GM18508 (cell line): ENCODE measurements around the gene MPRIP.

Experiments
- ATAC-seq: cut with Tn5 transposase; IDR thresholded peaks from one replicate; pipeline ENCODE4 v1.9.1; 2021; ENCODE audit warnings: moderate number of reproducible peaks; ENCODE audit not compliant: insufficient read depth, unreplicated experiment

MPRIP gene

DNA sequence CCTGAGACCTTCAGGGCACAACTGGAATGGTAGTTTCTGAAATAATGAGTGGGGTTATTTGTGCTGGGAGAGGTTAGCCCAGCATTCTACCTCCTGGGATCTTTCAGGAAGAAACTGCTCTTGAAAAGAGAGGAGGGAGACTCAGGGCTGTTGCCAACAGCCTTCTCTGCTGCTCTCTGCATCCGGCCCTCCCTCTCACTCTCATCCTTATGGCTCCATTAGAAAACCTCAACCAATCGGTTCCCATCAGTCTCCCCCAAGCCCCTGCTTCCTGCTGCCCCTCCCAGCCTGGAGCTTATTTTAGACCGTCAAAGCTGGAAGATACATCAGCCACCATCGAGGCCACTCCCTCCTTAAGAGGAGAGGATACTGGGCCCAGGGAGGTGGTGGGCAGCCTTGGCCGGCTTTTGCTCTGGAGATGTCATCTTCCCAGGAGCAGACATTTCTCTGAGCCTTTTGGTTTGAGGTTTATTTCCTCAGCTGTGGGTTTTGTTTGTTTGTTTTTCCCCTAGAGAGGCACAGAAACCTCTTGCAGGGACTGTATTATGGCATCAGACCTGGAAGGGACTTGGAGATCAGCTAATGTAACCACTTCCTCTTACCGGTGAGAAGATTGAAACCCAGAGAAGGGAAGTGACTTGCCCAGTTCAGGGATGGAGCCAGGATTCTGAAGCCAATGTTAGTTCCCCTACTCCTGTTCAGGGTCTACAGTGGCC is 2.7 kb downstream of the MPRIP start:
- no peak for ATAC-seq

DNA sequence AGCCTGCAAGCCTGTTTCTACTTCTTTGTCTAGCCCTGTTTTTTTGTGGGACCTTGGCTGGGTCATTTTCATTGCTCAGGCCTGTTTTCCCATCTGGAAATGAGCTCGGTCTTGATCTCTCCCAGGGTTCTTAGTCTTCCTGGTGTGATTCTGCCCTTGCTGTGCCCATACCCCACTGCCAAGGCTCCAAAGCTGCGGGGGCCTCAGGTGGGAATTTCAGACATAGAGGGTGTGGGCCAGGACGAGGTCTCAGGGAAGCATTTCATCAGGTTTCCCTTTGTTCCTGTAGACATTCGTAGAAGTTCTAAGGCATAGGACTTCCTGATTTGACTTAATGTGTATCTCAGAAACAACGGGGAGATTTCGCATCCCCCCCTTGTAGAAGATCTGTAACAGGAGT is 5.8 kb downstream of the MPRIP start:
- no peak for ATAC-seq

DNA sequence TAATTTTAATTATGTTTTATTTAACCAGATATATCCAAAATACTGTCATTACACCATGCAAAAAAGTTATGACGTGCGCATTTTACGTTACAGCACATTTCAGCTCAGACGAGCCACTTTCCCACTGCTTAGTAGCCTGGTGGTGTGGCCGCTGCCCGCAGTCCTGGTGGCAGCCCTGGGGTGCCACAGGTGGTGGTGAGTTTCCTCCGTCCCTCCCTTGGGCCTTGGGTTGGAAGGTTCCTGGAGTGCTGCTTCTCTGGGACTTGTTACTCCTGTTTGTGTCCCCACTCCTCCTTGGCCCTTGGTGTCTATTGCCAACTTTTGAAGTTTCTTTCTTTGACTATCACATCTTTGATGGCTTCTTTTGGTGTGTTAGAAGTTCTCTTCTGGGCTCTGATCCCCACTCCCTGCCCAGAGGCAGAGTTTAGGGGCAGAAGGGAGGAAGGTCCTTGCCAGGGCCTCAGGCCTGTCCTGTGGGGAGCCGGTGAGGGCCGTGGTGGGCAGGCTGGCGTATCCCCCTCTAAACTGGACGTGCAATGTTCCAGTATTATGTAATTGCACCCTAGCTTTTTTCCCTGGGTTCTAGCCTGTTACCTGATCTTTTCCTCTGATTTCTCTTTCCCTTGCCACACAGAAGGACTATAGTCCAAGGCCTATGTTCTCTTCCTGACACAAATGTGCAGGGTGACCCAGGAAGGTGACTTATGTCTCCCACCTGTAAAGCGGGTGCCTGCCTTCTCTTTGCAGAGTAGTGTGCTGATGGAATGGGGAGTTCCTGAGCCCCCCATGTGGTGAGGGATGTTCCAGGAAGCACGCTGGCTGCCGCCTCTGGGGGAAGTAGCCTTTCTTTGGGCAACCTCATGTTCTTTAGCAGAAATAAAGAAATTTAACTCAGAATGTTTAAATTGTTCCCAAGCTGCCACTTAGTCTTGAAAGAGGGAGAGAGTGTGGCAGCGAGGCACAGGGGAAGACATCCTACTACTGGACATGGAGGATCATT is 8.4 kb downstream of the MPRIP start:
- ATAC-seq: no peak

DNA sequence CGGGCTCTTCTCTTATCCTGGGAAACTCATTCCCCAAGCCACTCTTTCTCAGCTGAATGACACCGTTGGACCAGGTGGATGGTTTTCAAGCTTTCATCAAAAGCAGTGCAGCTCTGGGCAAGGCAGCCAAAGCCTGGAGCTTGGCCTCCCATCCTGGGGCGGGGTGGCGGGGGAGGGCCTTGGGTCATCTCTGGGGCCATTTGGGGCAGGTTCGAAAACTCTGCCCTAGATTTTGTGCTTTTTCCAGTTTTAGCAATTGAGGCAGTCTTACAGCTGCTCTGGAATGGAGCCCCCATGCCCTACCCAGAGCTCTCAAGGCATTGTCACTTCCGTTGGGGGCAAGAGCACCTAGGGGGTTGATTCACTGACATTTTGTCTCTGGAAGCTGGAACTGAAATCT is 9.1 kb downstream of the MPRIP start:
- ATAC-seq: no peak

DNA sequence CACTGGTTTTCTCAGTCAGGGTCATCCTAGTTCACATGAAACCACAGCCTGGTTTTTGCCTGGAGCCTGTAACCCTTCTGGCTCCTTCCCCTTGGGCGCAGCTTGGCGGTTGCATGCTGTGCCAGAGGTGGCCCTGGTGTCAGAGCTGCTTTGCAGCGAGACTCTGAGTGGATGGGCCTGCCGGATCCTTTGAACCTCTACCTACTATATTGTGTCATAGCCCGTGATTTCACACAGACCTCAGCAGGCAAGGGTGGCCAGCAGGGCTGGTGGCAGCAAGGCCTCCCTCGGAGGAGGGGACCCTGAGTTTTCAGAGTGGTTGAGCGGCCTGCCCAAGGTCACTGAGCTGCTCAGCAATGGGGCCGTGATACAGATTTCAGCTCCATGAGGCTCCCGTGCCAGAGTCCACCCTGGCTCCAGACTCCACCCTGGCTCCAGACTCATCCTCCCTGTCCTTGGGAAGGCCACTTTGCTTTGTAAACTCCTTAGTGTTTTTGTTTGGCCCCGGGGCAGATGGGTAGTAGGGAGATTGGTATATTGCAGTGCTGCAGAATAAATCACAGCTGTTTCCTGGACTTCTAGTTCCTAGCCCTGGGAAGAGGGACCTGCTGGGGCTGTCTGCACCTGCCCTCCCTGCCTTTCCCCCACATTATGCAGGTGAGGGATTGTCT is 9.7 kb downstream of the MPRIP start:
- ATAC-seq: no peak

DNA sequence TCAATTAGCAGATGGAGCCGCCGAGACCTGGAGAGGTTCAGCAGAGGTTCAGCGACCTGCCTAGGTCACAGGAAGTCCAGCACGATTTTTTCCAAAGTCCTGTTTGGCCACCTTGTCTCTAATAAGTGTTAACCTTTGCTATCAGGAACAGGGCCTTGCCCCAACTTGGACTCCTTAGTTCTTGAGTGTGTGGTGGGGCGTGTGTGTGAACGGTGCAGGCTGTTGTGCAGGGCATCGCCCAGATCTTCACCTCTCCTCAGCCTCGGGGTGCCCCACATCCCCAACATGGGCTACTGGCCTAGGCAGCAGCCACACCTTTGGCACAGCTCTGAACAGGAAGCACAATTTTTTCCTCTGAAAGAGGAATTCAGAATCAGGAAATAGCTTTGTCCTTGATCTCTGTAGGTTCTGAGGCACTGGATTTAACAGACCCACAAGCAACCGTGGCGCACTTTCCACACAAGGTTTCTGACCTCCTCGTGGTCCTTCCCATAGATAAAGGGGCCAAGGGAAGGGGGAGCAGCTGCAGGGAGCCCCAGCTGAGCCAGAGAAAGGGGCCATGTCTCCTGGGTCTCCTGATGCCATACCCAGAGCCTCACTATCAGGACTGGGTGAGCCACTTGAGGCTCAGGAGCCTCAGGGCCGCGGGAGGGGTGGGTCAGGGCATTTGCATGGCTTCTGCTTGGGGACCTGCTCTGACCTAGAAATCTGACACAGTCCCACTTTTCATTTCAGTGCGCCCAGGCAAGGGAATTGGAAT is 10.4 kb downstream of the MPRIP start:
- no peak for ATAC-seq

DNA sequence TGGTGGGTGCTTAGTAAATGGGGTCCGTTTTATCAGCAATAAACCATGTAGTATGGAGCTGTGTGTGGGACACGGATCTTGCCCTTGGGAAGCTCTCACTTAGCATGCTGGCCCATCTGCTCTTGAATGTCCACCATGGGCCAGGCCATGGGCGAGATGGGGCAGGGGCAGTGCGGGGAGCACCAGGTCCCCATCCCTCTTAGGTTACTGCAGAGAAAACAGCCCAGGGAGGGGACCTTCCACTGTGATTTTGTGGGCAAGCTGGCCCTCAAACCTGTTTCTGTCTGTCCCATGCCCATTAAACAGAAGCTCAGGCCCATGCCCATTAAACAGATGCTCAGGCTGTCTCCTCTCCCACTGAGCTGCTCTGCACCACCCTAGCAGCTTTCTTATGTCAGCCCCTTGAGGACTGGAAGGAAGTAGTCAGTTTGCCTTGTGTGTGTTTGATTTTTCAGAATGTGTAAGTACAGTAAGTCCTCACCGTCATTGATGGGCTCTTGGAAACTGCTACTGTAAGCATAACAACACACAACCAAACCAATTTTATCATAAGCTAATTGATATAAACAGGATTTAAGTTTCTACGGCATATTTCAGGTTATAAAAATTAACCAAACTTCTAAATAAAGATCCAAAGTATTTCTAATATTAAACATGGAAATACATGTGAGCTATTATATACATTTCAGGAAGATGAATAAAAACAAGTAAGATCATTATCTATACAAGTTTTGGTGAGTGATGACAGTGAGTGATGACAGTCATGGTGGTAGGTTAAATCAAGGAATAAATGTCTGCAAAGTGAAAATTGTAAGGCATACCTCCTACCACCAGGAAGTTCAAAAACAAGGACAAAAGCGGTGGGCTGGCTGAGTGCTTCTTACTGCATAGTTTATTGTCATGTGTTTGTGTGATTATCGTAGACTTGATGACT is 11.5 kb downstream of the MPRIP start:
- no peak for ATAC-seq

DNA sequence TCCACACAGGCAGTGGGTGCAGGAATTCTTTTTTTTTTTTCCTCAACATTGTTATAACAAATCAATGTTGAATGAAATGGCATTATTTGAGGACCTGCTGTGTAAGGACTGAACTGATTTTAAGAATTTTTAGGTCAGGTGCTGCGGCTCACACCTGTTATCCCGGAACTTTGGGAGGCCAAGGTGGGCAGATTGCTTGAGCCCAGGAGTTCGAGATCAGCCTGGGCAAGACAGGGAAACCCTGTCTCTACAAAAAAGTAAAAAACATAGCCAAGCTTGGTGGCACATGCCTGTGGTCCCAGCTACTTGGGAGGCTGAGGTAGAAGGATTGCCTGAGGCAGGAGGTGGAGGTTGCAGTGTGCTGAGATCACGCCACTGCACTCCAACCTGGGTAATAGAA is 12.4 kb downstream of the MPRIP start:
- ATAC-seq: no peak

DNA sequence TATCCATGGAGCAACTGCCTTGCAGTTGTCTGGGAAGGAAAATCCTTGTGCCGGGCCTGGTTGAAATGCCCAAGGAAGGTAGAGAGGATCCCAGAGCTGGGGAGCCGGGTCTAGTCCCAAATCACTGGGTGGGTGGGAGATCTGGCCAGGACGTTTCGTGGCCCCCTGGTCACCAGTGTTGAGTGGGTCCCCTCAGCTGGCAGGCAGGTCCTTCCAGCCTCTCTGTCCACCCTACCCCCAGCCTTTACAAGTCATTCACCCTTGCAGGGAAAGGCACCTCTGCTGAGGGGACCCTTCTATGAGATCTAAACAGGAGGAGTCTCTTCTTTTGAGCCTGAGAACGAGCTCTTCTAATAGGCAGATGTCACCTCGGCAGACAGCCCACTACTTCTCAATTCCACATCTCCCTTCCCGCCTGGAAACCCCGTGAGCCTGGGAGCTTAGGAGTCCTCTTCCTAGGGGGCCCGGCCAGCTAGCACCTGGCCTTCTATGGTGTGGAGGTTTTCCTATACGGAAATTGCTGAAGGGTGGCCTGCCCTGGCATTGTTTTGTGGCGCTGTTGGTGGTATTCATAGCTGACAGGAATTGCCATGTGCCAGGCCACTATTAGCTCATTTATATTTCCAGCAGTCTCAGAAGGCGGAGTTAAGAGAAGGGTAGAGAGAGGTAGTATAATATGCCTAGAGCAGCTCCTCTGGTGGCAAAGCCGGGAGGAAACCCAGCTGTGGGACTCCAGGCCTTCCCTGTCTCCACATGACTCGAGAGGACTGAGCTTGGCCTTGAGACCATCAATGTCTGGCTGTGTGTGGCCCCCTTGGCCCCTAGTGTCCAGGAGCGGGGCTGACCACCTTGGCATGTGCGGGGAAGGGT is 13.3 kb downstream of the MPRIP start:
- ATAC-seq: no peak

DNA sequence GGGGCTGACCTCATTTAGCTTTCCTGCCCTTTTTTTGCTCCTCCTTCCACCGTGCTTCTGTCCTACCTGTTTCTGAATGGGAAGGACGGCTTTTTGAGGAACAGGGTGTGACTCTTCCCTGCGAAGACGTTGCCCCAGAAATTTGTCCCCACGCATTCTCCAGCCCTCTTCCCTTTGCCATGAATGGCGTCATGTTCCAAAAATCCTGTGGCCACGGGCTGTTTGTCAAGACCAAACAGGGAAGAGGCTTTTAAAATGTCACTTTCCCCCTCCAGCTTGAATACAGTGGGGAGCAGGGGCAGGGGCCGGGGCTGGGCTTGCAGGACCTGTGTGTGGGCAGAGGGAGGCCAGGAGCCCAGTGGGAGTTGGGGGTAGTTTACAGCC is 13.9 kb downstream of the MPRIP start:
- no peak for ATAC-seq

DNA sequence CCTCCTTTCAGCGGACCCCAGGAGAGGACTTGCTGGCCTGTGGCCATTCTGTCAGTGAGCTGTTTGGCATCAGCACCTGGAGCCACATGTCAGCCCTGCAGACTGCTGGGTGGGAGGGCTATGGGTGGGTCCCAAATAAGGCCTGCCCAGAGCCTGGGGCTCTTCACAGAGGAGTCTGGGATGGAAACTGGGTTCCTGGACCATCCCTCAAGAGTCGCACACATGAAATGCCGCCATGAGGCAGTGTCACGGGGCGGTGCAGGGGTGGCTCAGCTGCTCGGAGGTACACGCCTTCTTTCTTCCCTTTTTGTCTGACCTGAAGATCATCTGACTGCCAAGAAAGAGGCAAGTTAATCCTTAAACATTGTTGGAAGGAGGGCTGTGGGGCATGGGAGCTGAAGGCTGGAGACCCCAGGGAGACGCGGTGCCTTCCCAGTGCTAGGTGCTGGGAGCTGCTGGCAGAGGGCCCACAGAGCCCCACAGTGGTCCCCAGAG is 14.8 kb downstream of the MPRIP start:
- no peak for ATAC-seq

DNA sequence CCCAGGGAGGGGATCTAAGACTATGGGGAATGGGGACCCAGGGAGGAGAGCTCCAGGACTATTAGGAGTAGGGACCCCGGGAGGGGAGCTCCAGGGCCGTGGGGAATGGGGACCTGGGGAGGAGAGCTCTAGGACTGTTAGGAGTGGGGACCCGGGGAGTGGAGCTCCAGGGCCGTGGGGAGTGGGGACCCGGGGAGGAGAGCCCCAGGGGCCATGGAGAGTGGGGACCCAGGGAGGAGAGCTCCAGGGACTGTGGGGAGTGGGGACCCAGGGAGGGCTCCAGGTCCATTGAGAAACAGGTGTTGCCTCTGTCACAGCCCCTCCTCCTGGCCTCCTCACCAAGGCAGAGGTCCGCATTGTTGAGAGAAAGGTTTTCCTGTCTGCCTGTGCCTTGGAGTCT is 16.0 kb downstream of the MPRIP start:
- no peak for ATAC-seq

DNA sequence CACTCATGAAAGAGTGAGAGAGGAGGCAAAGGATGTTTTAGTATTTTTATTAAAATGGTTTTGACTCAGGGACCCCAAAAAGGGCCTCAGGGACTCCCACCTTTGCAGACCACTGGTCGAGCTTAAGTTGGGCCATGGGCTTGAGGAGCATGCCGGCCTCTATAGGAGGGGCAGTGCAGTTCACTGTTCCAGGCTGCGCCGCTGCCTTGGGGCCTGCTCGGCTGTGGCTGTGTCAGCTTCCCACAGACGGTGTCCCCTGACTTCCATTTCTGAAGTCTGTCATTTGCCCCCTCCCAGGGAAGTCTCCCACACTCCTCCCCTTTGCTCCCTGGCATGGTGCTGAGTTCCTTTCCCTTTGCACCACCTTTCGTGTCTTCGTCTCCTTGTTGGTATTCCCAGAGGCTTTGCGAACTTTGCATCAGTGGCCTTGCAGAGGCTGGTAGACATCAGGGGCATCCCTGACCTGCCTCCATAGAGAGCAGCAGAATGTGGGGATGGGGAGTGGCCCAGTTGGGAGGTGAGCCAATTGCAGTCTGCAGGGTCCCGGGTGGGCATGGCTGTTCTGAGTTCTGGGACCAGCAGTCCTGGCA is 17.1 kb downstream of the MPRIP start:
- ATAC-seq: no peak

DNA sequence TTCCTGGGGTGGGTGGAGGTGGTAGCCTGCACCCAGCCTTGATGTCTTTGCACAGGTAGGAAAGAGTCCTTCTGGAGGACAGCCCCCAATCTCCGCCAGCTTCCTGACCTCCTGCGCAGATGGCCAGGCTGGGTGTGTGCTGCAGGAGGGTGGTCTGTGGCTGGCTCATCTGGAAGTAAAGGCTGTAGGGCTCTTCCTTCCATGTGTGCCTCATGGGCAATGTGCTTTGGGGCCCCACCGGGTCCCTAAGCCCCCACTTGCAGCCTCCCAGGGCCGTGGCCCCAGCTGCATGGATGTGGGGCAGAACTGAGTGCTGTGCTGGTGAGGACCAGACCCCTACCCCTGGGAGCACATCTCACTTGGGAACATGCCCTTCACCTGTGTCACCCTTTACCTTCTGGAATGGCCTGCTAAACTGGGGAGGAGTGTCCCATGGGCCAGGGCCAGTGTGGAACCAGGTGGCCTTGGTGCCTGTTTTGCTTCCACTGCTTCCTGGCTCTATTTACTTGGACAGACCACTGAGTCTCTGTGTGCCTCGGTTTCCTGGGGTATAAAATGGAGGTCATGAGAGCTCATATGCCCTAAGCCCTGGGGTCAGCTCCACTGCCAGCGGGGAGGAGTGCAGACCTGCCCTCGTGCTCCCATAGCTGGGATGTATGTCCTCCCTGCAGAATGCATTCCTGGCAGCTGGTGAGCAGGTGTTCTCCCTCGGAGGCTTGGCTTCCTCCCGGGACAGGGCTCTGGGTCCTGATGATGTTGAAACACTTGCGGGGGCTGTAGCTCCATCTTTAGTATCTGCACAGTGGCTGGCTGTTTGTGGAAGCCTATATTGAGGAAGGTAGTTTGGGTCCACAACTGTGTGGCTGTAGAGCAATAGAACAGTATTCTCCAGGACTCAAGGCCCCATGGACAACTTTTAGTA is 18.0 kb downstream of the MPRIP start:
- no peak for ATAC-seq

DNA sequence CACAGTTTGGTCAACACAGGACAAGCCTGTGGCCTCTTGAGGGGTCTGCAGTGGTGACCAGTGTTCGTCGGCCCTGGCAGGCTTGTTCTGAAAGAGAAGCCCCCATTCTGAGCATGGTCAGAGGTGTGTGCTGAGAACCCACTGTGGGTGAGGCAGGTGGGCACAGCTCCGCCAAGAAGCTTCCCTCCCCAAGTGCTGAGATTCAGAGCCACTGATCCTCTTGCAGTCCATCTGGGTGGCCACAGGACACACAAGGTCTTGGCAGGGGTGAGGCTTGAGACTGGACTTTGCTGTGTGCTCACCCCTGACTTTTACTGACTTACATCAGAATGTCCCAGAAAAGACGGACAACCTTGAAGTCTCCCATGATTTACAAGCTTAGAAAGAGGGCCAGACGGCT is 18.7 kb downstream of the MPRIP start:
- no peak for ATAC-seq

DNA sequence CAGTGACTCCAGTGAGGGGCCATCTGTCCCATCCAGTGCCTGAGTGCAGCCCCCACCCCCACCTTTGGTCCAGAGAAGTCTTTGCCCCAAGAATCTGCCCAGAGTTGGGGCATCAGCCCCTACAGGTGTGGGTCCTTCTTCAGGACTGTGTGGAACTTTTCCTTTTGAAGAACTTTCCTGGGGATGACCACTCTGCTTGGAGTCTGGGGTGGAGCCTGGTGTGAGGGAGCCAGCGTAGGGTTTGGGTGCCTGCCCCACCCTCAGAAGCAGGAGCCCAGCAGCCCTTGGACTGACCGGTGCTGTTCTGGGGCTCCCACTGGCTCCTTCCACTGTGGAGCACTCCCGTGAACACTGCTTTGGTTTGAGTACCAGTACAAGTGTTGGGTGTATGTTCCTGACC is 19.3 kb downstream of the MPRIP start:
- ATAC-seq: no peak

DNA sequence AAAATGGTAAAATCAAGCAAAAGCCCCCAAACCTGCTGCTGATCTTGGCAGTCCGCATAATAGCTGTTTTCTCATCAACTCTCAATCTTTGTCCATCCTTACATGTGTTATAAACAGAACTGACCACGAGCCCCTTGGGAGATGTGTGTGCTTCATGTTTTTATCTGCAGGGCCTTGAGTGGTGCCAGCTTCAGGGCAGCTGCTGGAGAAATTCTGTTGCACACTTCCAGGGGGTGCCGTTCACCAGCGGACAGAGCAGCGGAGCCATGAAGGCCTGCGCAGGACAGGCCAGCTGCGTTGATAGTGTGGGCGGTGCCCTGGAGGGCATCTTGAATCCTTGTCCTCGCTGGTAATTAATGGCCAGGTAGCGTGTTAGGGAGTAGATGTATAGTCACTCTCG is 20.1 kb downstream of the MPRIP start:
- no peak for ATAC-seq
